GM12873 (cell line): Measurements from ENCODE around the gene CATSPERE.

Experiments used
- CTCF ChIP-seq: IDR thresholded peaks from 2 replicates; pipeline ENCODE4 v1.5.1; 2012; ENCODE audit warnings: low read depth, mild to moderate bottlenecking, moderate library complexity, low read length, control low read depth; ENCODE audit not compliant: insufficient read depth; ENCODE audit errors: missing control alignments

Gene CATSPERE

GRCh38 chr1:244654108-244655038, 193.3 kb downstream of the CATSPERE start:
- no peak for TF ChIP-seq CTCF

- no peak for TF ChIP-seq CTCF
These were observed 194.1 kb downstream of the CATSPERE start for GRCh38 chr1:244655186-244655585.

- no peak for TF ChIP-seq CTCF
These were observed 196.3 kb downstream of the CATSPERE start for GRCh38 chr1:244657421-244657820.

GRCh38 chr1:244659694-244660093, 198.6 kb downstream of the CATSPERE start:
- no peak for TF ChIP-seq CTCF

- TF ChIP-seq CTCF = no peak
These were observed 199.5 kb downstream of the CATSPERE start for GRCh38 chr1:244660595-244660994.

GRCh38 chr1:244662599-244662998, 201.5 kb downstream of the CATSPERE start:
- no peak for TF ChIP-seq CTCF

GRCh38 chr1:244664353-244664752, 203.3 kb downstream of the CATSPERE start:
- no peak for TF ChIP-seq CTCF
